Iris pigment epithelial cell (primary cell): ENCODE results near the gene RNF8.
"Not testable (repeated sequence)": the region's sequence is repeated elsewhere in the genome, so short reads cannot be mapped to it uniquely, and the experiment has no call there.

Source experiments
- DNase-seq: peaks from one replicate; pipeline ENCODE4 v3.0.0-alpha.2; 2011; ENCODE audit warnings: low read depth

Gene RNF8

DNA sequence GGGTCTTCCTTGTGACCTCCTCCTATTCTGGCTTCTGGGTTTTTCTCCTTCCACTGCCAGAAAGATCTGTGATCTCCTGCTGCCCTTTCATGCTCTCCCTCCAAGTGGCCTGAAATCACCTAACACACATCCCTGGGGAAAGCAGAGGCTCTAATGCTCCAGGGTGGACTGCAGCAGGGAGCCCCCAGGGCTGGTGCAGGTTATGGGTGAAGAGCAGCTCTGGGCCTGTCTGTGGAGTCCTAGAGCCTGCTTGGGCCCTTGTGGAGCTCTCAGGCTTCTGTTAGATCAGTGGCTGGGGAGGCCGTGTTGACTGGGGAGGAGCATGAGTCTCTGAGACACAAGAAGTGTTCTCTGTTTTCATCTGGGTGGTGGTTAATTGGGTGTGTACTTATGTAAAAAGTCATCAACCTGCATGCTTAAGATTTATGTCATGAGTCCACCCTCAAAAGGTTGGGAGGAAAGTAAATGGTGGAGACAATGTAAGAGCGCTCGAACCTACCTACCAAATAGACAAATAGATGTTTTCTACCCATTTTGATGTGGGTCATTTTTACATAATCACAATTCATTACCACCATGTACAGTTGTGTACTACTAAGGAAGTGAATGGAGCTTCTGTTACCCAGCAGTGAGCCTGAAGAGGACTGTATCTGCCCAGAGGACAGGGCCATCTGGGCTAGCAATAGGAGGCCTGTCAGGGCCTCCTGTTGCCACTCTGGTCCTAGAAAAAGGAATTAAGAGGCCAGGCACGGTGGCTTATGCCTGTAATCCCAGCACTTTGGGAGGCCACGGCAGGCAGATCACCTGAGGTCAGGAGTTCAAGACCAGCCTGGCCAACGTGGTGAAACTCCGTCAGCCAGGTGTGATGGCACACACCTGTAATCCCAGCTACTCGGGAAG lies 32.0 kb upstream of the RNF8 start:
- no peak for DNase-seq

DNA sequence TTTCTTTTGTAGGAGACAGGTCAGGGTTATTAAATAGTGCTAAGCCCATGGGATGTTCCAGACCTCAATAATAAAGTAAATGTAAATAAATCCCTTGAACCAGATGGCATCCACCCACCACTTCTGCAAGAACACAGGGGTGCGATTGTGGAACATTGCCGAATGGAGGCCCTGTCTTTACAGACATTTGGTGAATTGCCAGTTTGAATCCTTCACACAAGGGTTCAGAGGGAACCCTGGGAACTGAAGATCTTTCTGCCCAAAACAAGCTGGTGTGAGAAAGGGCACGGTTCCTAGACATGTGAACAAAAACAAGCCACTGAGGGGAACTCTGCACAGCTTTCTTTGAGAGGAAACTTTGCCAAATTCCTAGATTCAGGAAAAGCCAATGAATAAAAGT lies 30.2 kb upstream of the RNF8 start:
- peak; percentile 27 for DNase-seq

DNA sequence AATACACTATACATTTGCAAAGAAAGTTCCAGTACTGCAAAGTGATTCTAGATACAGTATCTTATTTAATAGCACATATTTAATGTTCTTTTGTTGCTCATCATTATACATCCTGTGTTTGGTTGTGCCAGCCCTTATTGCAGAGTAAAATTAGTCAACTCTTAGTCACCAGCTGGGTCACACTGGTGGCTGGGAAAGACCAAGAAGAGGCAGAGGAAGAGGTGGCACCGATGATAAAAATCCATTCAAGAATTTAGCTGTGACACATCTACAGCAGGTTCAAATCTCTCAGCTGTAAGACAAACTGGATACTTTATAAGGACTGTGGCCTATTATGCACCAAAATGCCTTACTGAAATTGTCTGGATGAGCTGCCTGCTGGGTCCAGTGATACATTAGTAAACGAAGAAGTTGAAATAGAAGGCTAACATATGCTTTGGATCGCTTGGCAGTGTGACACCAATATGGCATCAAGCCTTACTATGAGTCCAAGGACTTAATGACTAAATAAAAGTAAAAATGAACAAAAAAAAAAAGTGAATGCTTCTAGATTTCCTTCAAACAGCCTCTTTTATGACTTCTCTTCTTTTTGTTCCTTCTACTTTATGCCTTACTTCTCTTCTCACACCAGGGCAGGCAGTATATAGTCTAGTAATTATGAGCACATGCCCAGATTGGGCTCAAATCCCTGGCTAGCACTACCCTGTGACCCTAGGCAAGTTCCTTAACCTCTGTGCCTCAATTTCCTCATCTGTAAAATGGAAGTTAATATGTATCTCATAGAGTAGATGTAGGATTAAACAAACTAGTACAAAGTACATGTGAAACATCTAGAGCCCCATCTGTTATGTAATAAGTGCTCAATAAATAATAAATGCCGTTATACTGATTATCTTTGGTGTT lies 29.4 kb upstream of the RNF8 start:
- DNase-seq: peak; percentile 33

DNA sequence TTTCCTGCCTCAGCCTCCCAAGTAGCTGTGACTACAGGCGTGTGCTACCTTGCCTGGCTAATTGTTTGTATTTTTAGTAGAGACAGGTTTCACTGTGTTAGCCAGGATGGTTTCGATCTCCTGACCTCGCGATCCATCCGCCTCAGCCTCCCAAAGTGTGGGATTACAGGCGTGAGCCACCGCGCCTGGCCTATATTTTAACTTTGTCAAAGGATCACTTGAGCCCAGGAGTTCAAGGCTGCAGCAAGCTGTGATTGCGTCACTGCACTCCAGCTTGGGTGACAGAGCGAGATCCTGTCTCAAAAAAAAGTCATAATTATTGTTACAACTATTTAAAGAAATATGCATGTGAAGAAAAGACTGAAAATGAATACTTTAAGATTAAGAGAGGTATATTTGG lies 23.4 kb upstream of the RNF8 start:
- DNase-seq: not testable (repeated sequence)

DNA sequence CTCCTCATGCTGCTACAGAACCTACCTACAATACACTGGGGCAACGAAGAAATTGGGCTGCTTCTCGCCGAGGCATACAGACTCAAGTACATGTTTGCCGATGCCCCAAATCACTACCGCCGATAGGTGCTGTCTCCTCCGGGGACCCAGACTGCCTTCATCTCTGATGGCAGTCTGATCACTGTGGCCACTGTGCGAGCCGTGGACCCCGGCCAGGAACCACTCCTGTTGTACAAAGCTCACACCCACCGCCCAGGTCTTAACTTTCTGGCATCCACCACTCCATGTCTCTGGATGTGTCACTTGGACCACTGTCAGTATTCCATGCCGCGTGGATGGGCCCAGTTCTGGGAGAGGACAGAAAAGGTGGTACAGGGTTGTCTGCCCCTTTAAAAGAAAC lies 22.7 kb upstream of the RNF8 start:
- no peak for DNase-seq

DNA sequence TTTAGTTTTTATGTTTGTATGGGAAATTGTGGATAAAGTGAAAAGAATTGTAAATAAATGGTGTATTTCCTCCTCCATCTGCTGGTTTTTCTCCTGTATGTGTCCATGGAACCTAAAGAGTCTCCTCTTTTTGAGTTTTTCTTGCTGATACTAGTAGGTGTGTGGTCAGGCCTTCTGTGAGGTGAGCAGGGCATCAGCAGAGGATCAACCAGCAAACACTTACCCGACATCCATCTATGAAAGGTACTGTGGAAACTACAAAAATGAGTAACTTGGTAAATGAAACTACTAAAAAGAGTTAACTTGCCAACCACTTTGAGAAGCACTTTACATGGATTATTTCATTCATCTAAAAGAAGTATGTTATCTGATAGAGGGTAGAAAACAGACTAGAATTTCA lies 20.9 kb upstream of the RNF8 start:
- no peak for DNase-seq

DNA sequence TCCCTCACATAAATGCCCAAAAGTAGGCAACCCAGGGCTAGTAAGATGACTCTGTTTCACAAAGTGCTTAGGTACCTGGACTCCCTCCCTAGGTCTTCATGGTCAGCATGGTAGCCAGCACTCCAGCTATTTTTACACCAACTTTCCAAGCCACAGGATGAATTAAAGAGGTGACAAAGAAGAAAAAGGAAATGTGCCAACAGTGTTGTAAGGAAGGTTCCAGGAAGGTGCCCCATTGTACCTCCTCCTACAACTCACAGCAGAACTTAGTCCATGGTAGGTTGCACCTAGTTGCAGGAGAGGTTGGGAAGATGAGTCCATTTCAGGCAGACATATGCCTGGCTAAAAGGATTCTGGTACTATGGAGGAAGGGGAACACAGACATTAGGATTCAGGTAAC lies 19.7 kb upstream of the RNF8 start:
- no peak for DNase-seq

DNA sequence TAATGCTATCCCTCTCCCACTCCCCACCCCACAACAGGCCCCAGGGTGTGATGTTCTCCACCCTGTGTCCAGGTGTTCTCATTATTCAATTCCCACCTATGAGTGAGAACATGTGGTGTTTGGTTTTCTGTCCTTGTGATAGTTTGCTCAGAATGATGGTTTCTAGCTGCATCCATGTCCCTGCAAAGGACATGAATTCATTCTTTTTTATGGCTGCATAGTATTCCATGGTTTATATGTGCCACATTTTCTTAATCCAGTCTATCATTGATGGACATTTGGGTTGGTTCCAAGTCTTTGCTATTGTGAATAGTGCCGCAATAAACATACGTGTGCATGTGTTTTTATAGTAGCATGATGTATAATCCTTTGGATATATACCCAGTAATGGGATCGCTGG lies 15.5 kb upstream of the RNF8 start:
- not testable (repeated sequence) for DNase-seq

DNA sequence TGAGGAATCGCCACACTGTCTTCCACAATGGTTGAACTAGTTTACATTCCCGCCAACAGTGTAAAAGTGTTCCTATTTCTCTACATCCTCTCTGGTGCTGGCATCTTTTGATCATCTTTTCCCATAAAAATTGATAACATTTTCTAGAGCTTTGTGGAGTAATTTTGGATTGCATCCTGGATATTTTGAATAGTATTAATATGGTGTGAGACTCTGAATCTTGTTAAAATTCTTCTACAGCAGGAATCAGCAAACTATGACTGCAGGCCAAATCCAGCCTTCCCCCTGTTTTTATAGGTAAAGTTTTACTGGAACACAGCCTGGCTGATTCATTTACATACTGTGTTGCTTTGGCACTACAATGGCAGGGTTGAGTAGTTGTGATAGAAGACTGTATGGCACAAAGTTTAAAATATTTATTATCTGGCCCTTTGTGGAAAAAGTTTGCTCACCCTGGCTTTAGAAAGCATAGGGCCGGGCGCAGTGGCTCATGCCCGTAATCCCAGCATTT lies 15.0 kb upstream of the RNF8 start:
- DNase-seq: no peak

DNA sequence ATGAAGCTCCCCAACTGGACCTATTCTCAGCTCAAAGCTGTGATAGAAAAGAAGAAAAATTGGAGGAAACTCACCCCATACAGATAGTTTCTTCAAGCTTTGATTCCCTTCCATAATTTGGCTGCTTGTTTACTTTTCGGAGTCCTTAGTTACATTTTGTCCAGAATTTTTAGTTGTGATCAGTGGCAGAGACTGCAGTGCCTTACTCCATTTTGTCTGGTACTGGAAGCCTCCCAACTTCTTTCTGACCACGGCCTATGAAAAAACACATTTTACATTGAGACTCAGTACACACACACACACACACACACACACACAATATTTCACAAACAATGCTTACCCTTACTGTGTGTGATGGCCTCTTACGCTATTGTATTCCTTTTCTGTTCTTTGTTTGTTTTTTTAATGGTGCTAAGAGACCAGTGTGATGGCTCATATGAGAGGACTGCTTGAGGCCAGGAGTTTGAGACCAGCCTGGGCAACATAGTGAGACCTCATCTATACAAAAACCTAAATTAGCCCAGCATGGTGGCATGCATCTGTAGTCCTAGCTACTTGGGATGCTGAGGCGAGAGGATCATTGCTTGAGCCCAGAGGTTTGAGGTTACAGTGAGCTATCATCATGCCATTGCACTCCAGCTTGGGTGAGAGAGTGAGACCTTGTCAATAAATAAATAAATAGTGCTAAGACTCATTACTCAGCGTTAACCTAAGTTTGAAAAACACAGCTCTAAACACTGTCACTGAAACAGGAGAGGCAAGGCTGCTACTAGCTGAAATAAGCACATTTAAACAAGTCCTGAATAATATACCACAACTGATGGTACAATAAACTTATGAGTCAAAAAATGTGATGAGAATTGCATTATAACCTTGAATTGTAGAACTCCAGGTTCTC lies 13.8 kb upstream of the RNF8 start:
- DNase-seq: peak; percentile 22

DNA sequence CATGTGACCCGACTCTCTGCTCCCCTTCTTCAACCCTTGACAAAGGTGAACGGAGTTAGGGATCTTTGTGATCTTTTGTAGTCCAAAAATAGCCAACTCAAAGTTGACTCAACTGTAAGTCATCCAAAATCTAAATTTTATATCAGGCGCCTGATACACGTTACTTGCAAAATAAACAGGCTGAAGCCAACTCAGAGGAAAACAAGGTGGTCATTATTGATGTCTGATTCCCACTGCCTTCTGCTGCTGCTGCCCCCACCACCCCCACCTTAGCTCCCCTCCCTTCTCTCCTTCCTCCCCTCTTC lies 13.2 kb upstream of the RNF8 start:
- DNase-seq: peak; percentile 21

DNA sequence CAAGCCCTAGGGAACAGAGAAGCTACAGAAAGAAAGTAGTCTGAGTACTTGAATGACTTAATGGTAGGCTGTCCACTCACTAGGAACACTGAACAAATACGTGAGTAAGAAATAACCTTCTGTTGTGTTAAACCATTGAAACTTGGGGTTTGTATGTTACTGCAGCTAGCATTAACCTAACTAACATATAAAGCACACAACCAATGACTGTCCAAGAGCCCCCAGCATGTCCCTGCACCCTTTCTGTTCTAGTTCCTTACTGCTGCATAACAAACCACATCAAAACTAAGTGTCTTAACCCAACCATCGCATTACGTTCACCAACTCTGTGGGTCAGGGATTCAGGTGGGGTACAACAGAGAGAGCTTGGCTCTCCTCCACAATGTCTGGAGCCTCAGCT lies 10.5 kb upstream of the RNF8 start:
- DNase-seq: no peak

DNA sequence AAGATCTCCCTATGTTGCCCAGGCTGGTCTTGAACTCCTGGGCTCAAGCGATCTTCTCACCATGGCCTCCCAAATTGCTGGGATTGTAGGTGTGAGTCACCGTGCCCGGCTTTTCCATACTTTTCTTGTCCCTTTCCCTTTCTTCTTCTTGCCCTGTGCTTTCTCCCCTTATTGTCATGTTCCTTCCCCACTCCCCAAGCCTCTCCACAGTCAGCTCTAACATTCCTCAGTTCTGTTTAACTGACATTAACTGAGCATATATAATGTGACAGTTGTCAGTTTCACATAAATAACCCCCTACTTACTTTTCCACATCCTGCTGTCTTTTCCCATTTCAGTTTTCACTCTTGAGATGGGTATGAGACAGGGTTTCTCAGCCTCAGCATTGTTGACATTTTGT lies 9.5 kb upstream of the RNF8 start:
- DNase-seq: no peak

DNA sequence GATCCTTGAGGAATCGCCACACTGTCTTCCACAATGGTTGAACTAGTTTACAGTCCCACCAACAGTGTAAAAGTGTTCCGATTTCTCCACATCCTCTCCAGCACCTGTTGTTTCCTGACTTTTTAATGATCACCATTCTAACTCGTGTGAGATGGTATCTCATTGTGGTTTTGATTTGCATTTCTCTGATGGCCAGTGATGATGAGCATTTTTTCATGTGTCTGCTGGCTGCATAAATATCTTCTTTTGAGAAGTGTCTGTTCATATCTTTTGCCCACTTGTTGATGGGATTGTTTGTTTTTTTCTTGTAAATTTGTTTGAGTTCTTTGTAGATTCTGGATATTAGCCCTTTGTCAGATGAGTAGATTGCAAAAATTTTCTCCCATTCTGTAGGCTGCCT lies 8.0 kb upstream of the RNF8 start:
- DNase-seq: not testable (repeated sequence)

DNA sequence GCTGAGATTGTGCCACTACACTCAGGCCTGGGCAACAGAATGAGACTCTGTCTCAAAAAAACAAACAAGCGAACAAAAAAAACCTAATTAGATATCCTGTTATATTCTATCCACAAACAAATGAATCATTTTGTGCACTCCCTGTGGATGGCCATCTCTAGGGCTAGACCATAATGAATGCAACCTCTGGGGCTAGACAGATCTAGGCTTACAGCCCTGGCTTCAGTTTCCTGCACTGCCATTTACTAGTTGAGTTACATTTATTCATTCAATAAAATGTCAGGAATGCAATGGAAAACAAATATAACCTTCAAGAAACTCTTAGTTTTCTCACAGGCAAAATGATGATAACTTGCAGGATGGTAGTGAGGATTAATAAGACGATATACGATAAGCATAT lies 6.6 kb upstream of the RNF8 start:
- no peak for DNase-seq

DNA sequence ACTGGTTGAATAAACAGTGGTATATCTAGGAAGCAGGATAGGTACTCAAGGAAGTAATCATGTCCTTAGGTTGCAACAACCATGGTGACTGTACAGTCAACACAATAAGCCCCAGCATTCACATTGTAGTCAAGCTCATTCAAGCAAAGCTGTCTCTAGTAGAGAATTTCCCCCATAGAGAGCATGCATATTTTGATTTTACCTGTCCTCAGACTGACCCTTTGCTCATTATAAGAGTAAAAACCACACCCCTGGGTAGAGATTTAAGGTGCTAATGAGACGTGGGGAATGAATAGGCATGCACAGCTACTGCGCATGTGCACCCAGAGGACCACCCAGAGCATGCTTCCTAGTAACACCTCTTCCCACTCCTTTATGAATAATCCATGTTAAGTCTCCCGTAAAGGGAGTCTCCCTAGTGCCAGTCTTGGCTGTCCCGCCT lies 6.1 kb upstream of the RNF8 start:
- no peak for DNase-seq

DNA sequence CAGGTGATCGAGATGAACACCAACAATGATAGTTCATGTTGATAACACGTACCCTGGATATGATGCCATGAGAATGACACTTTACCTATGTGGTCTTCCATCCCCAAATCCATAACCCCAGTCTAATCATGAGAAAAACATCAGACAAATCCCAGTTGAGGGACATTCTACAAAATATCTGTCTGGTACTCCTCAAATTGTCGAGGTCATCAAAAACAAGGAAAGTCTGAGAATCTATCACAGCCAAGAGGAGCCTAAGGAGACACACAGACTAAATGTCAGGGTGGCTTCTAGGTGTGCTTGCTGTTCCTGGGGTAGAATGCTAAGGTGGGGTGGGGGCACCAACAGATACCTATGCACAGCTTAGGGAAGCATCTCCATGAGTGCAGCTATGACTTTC lies 2.8 kb upstream of the RNF8 start:
- DNase-seq: no peak

DNA sequence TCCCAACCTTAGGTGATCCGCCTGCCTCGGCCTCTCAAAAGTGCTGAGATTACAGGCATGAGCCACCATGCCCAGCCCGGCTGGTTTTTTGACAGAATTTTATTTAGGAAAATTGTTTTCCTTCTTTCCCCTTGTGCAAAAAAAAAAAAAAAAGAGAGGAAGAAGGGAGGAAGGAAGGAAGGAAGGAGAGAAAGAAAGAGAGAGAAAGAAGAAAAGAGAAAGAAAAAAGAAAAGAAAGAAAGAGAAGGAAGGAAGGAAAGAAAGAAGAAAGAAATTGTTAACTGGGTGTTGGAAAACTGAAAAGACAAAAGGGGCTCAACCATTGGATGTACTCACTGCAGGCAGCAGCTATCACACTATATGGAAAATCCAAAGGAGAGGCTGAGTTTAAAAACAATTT lies 1.4 kb upstream of the RNF8 start:
- no peak for DNase-seq

DNA sequence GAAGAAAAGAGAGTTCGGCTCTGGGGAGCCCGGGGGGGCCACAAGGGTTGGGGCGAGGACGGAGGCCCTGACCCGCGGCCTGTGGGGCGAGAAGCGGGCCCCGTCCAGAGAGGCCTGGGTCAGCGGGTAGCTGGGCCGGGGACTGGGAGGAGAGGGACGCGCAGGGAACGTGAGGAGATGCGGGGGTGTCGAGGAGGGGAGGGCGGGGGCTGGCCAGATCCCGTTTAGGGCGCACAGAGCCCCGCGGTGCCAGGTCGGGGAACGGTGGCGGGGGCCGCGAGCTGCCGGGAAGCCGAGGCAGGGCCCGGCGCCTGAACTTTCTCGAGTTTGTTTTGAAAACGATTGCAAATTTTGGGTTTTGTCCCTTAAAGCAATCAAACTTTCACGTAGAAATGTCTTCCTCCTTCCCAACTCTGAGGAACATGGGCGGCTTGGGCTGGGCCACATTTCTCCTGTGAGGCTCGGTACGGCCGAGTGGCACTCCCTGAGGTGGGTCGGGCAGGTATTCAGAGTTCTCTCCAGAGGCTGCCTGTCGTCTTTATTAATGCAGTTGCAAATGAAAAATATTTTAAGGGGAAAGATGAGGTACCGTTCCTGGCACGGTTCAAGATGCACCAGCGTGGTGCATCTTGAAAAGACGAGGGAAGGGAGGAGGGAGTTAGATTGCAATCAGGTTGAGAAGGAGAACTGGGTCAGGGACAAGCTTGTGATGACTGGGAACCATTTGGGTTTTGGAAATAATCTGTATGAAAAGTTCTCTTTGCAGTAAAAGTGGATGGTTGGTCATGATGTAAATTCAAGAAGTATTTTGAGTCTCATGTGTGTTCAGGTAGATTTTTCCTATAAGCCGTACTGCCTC lies 972 bp downstream of the RNF8 start:
- DNase-seq: peak; percentile 30

DNA sequence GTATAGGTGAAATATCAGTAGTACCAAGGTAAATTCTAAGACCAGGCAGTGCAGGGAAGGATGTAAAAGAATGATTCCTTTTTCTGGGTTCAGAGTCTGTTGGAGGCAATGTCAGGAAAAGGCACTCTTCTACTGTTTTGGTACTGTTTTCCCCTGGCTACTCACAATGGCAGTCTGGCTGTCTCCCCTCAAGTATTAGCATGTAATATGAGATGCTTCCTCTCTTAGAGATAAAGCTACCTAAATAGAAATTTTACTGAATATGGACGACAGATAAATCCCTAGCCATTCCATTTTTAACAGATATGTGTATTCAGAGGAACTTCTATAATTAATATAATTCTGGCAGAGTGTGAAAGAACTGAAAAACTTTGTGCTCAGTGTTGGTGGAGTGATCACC lies 3.5 kb downstream of the RNF8 start:
- no peak for DNase-seq

DNA sequence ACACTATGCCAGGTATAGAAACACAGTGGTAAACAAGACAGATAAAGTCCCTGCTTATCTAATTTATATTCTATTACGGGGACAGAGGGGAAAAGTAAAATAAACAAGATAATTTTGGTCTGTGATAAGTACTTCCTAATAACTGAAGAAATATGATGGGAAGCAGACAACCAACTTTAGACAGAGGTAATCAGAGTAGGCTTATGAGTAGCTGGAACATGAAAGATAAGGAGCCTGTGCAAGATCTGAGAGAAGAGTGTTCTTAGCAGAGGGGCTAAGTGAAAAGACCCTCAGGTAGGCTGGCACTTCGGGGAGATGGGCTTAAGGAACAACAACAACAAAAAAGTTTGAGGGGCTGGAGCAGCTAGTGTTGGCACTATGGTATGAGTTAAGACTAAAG lies 4.1 kb downstream of the RNF8 start:
- DNase-seq: no peak
